T-helper 1 cell treated with Interleukin-12 subunit alpha and Interleukin-12 subunit beta and Interleukin-4 antibody, amounts not matched to agents 30 μg/mL and 1 μg/mL, for 36 hours (primary cell): ENCODE measurements around the gene KIAA0930.
A peak's percentile ranks its signal among the peaks of the same experiment; 100 is the strongest.
"Not testable (repeated sequence)": the region's sequence is repeated elsewhere in the genome, so short reads cannot be mapped to it uniquely, and the experiment has no call there.

Experiments used
- H3K27ac Mint-ChIP-seq: one replicate; pipeline ENCODE4 v1.8.0; 2021; ENCODE audit warnings: mild to moderate bottlenecking, mixed read lengths
- H3K27me3 Mint-ChIP-seq: one replicate; pipeline ENCODE4 v1.8.0; 2021; ENCODE audit warnings: low read depth, mixed read lengths
- H3K36me3 Mint-ChIP-seq: one replicate; pipeline ENCODE4 v1.8.0; 2021; ENCODE audit warnings: low read depth, mixed read lengths
- H3K4me1 Mint-ChIP-seq: one replicate; pipeline ENCODE4 v1.8.0; 2021; ENCODE audit warnings: low read depth, mixed read lengths
- H3K4me3 Mint-ChIP-seq: one replicate; pipeline ENCODE4 v1.8.0; 2021; ENCODE audit warnings: mild to moderate bottlenecking, moderate library complexity, mixed read lengths
- H3K9me3 Mint-ChIP-seq: one replicate; pipeline ENCODE4 v1.8.0; 2021; ENCODE audit warnings: mixed read lengths

The KIAA0930 gene

GRCh38 chr22:45197606-45198462, 42.9 kb downstream of the KIAA0930 start:
- H3K27me3 Mint-ChIP-seq, result no peaks in the 10 kb centered on the region
- no peaks in the 10 kb centered on the region for H3K9me3 Mint-ChIP-seq
- H3K27ac Mint-ChIP-seq, result peak overlapping the region; percentile 57
- no peaks in the 10 kb centered on the region for H3K4me1 Mint-ChIP-seq
- H3K4me3 Mint-ChIP-seq, result no peak overlapping the region
- H3K36me3 Mint-ChIP-seq, result no peaks in the 10 kb centered on the region

GRCh38 chr22:45196926-45197605, 43.6 kb downstream of the KIAA0930 start:
- no peaks in the 10 kb centered on the region for H3K27me3 Mint-ChIP-seq
- no peak overlapping the region for H3K4me3 Mint-ChIP-seq
- no peaks in the 10 kb centered on the region for H3K9me3 Mint-ChIP-seq
- no peaks in the 10 kb centered on the region for H3K36me3 Mint-ChIP-seq
- no peak overlapping the region for H3K27ac Mint-ChIP-seq
- no peaks in the 10 kb centered on the region for H3K4me1 Mint-ChIP-seq

GRCh38 chr22:45196308-45196707, 44.4 kb downstream of the KIAA0930 start:
- H3K27me3 Mint-ChIP-seq, result no peaks in the 10 kb centered on the region
- no peaks in the 10 kb centered on the region for H3K9me3 Mint-ChIP-seq
- no peak overlapping the region for H3K4me3 Mint-ChIP-seq
- no peaks in the 10 kb centered on the region for H3K4me1 Mint-ChIP-seq
- no peaks in the 10 kb centered on the region for H3K36me3 Mint-ChIP-seq
- H3K27ac Mint-ChIP-seq, result no peak overlapping the region

GRCh38 chr22:45195616-45196015, 45.1 kb downstream of the KIAA0930 start:
- Mint-ChIP-seq H3K27me3 (no peaks in the 10 kb centered on the region), H3K4me3 (no peak overlapping the region), H3K27ac (no peak overlapping the region), H3K9me3 (no peaks in the 10 kb centered on the region), H3K4me1 (no peaks in the 10 kb centered on the region), H3K36me3 (no peaks in the 10 kb centered on the region)

- Mint-ChIP-seq H3K4me1 (no peaks in the 10 kb centered on the region), H3K4me3 (no peak overlapping the region), H3K27me3 (no peaks in the 10 kb centered on the region), H3K27ac (no peak overlapping the region), H3K36me3 (no peaks in the 10 kb centered on the region), H3K9me3 (no peaks in the 10 kb centered on the region)
Observed at GRCh38 chr22:45194686-45195085, 46.0 kb downstream of the KIAA0930 start.

GRCh38 chr22:45192701-45193187, 48.0 kb downstream of the KIAA0930 start:
- H3K4me3 Mint-ChIP-seq, result no peak overlapping the region
- H3K27me3 Mint-ChIP-seq, result no peaks in the 10 kb centered on the region
- peaks cover 2% of the 10 kb centered on the region for H3K36me3 Mint-ChIP-seq
- H3K27ac Mint-ChIP-seq, result no peak overlapping the region
- peaks cover 2% of the 10 kb centered on the region for H3K4me1 Mint-ChIP-seq
- no peaks in the 10 kb centered on the region for H3K9me3 Mint-ChIP-seq

- H3K4me3 Mint-ChIP-seq, H3K9me3 Mint-ChIP-seq, H3K4me1 Mint-ChIP-seq, H3K27ac Mint-ChIP-seq, H3K27me3 Mint-ChIP-seq, H3K36me3 Mint-ChIP-seq: not testable (repeated sequence)
Observed at GRCh38 chr22:45191746-45192145, 48.9 kb downstream of the KIAA0930 start.

- Mint-ChIP-seq H3K4me1 (peaks cover 10% of the 10 kb centered on the region), H3K27me3 (no peaks in the 10 kb centered on the region), H3K9me3 (no peaks in the 10 kb centered on the region), H3K4me3 (no peak overlapping the region), H3K36me3 (peaks cover 14% of the 10 kb centered on the region), H3K27ac (no peak overlapping the region)
Observed at GRCh38 chr22:45190202-45190872, 50.4 kb downstream of the KIAA0930 start.

- Mint-ChIP-seq H3K27me3 (no peaks in the 10 kb centered on the region), H3K4me1 (peaks cover 13% of the 10 kb centered on the region), H3K9me3 (no peaks in the 10 kb centered on the region), H3K27ac (no peak overlapping the region), H3K4me3 (no peak overlapping the region), H3K36me3 (peaks cover 25% of the 10 kb centered on the region)
Observed at GRCh38 chr22:45188779-45189178, 51.9 kb downstream of the KIAA0930 start.

- peaks cover 31% of the 10 kb centered on the region for H3K36me3 Mint-ChIP-seq
- no peak overlapping the region for H3K27ac Mint-ChIP-seq
- peaks cover 13% of the 10 kb centered on the region for H3K4me1 Mint-ChIP-seq
- no peak overlapping the region for H3K4me3 Mint-ChIP-seq
- H3K27me3 Mint-ChIP-seq, result no peaks in the 10 kb centered on the region
- H3K9me3 Mint-ChIP-seq, result no peaks in the 10 kb centered on the region
Observed at GRCh38 chr22:45187891-45188290, 52.8 kb downstream of the KIAA0930 start.

- peaks cover 17% of the 10 kb centered on the region for H3K4me1 Mint-ChIP-seq
- peak overlapping the region; percentile 10 for H3K27ac Mint-ChIP-seq
- H3K4me3 Mint-ChIP-seq, result no peak overlapping the region
- no peaks in the 10 kb centered on the region for H3K9me3 Mint-ChIP-seq
- no peaks in the 10 kb centered on the region for H3K27me3 Mint-ChIP-seq
- peaks cover 44% of the 10 kb centered on the region for H3K36me3 Mint-ChIP-seq
Observed at GRCh38 chr22:45185718-45186514, 54.8 kb downstream of the KIAA0930 start.

GRCh38 chr22:45183974-45184373, 56.7 kb downstream of the KIAA0930 start:
- no peaks in the 10 kb centered on the region for H3K9me3 Mint-ChIP-seq
- H3K27me3 Mint-ChIP-seq, result no peaks in the 10 kb centered on the region
- no peak overlapping the region for H3K27ac Mint-ChIP-seq
- H3K4me3 Mint-ChIP-seq, result no peak overlapping the region
- peaks cover 54% of the 10 kb centered on the region for H3K36me3 Mint-ChIP-seq
- H3K4me1 Mint-ChIP-seq, result peaks cover 31% of the 10 kb centered on the region

GRCh38 chr22:45181766-45182165, 58.9 kb downstream of the KIAA0930 start:
- Mint-ChIP-seq H3K36me3 (peaks cover 62% of the 10 kb centered on the region), H3K4me1 (peaks cover 42% of the 10 kb centered on the region), H3K27ac (no peak overlapping the region), H3K4me3 (no peak overlapping the region), H3K27me3 (no peaks in the 10 kb centered on the region), H3K9me3 (no peaks in the 10 kb centered on the region)

GRCh38 chr22:45181240-45181639, 59.5 kb downstream of the KIAA0930 start:
- H3K27ac Mint-ChIP-seq, result no peak overlapping the region
- peaks cover 41% of the 10 kb centered on the region for H3K4me1 Mint-ChIP-seq
- H3K9me3 Mint-ChIP-seq, result no peaks in the 10 kb centered on the region
- peaks cover 63% of the 10 kb centered on the region for H3K36me3 Mint-ChIP-seq
- no peak overlapping the region for H3K4me3 Mint-ChIP-seq
- no peaks in the 10 kb centered on the region for H3K27me3 Mint-ChIP-seq
